Large intestine (tissue), 3 donors: Measurements from ENCODE around the gene SLC39A6. TPM values are rescaled to one million over a fixed set of nuclear protein-coding genes. Genes with fewer than 3 reads are reported as not detected.
"Not testable (repeated sequence)": the region's sequence is repeated elsewhere in the genome, so short reads cannot be mapped to it uniquely, and the experiment has no call there.

Experiments
- DNase-seq, 2 donors: peaks; one replicate each; pipeline versions ENCODE4 v3.0.0 to v3.0.0-alpha.2; 2013
- H3K27ac ChIP-seq: one replicate; pipeline ENCODE4 v1.5.1; 2013; ENCODE audit warnings: low read length
- H3K27me3 ChIP-seq: 2 replicates; pipeline ENCODE4 v1.6.1; 2013; ENCODE audit warnings: low read length; ENCODE audit not compliant: control insufficient read depth, insufficient read depth
- H3K36me3 ChIP-seq: 2 replicates; pipeline ENCODE4 v1.6.1; 2013; ENCODE audit warnings: low read length; ENCODE audit not compliant: control insufficient read depth, insufficient read depth
- H3K4me1 ChIP-seq: one replicate; pipeline ENCODE4 v1.6.1; 2013; ENCODE audit warnings: low read length; ENCODE audit not compliant: control insufficient read depth, insufficient read depth
- H3K4me3 ChIP-seq: one replicate; pipeline ENCODE4 v1.5.1; 2013; ENCODE audit warnings: low read length
- H3K9me3 ChIP-seq: one replicate; pipeline ENCODE4 v1.6.1; 2013; ENCODE audit warnings: mild to moderate bottlenecking, low read depth, low read length, moderate library complexity; ENCODE audit not compliant: control insufficient read depth
- WGBS: methylation state at CpG from one replicate; pipeline ENCODE4 v1.1.5; 2013; ENCODE audit warnings: low lambda C conversion rate; ENCODE audit not compliant: insufficient coverage; 5-methylcytosine and 5-hydroxymethylcytosine counted together
- polyA plus RNA-seq: library from polyadenylated mRNA; unstranded; fragments of 120-200 nt; gene quantifications from one replicate; pipeline ENCODE4 v1.2.1, GENCODE V29; 2013

Gene SLC39A6
- polyA plus RNA-seq, 1 donor, result 19.9 TPM

DNA sequence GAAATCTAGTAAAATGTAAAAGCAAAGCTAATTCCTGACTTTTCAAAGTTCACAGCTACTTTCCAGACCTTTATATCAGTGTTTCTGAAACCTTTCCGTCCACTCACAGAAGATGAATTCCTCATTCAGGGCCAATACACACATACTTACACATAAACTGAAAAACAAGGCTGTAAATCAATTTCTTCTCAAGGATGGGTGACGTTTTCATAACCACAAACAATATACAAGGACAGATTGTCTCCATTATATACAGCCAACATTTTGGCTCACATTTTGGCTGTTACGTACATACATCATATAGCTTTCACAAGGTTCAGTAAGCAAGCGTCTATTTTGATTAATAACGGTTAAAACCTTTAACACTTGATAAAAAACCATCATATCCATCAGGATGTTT, 63.1 kb downstream of the SLC39A6 start:
- no CpG with 5 or more reads among the region's 5 CpGs for WGBS
- no peak overlapping the region for H3K27ac ChIP-seq

DNA sequence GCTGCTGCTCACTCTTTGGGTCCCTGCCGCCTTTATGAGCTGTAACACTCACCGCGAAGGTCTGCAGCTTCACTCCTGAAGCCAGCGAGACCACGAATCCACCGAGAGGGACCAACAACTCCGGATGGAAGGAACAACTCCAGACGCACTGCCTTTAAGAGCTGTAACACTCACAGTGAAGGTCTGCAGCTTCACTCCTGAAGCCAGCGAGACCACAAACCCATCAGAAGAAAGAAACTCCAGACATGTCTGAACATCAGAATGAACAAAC, 64.4 kb downstream of the SLC39A6 start:
- H3K27me3 ChIP-seq, H3K4me3 ChIP-seq, H3K9me3 ChIP-seq, DNase-seq, H3K36me3 ChIP-seq, H3K27ac ChIP-seq, H3K4me1 ChIP-seq: not testable (repeated sequence)
- WGBS, result no CpG with 5 or more reads among the region's 9 CpGs

More for the DNA sequence above, 63.1 kb downstream of the SLC39A6 start:
- Histone ChIP-seq H3K4me3 (peak overlapping the region; percentile 94), H3K4me1 (no peaks in the 10 kb centered on the region), H3K9me3 (peaks cover 4% of the 10 kb centered on the region), H3K36me3 (peaks cover 7% of the 10 kb centered on the region), H3K27me3 (no peaks in the 10 kb centered on the region)
- DNase-seq, result peak in 1 of 2 donors; percentile 25

DNA sequence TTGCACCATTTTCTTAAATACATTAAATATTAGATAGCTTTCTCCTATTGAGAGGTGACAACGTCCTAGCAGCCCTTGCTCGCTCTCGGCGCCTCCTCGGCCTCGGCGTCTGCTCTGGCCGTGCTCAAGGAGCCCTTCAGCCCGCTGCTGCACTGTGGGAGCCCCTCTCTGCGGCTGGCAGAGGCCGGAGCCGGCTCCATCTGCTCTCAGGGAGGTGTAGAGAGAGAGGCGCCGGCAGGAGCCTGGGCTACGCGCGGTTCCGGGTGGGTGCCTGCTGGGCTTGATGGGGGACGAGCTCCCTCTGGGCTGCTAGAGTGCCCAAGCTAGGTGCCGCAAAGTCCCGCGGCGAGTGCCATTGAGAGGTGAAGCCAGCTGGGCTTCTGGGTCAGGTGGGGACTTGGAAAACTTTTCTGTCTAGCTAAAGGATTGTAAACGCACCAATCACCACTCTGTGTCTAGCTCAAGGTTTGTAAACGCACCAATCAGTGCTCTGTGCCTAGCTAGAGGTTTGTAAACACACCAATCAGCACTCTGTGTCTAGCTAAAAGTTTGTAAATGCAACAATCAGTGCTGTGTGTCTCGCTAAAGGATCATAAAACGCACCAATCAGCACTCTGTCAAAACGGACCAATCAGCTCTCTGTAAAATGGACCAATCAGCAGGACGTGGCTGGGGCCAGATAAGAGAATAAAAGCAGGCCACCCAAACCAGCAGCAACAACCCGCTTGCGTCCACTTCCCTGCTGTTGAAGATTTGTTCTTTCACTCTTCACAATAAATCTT, 64.9 kb downstream of the SLC39A6 start:
- no peak for DNase-seq
- H3K9me3 ChIP-seq, result peaks cover 4% of the 10 kb centered on the region
- no peaks in the 10 kb centered on the region for H3K27me3 ChIP-seq
- H3K4me3 ChIP-seq, result no peak overlapping the region
- H3K4me1 ChIP-seq, result no peaks in the 10 kb centered on the region
- peaks cover 7% of the 10 kb centered on the region for H3K36me3 ChIP-seq
- H3K27ac ChIP-seq, result no peak overlapping the region
- 80% methylated on average over 1 of the region's 31 CpGs for WGBS

DNA sequence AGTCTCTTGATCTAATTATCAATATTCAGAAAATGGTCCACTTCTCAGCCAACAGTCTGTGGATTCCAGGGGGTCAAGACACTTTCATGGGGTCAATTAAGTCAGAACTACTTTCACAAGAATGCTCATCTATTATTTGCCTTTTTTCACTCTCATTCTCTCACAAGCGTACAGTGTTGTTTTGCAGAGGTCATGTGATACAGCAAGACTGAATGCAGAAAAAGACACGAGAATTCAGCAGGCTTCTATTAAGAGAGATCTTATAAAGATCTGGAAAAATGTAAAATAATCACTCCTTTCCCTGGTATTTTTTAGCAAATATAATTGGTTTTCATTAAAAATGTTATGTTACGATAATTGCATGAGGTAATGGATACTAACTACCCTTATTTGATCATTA, 70.5 kb downstream of the SLC39A6 start:
- DNase-seq, result no peak
- Histone ChIP-seq H3K27ac (no peak overlapping the region), H3K4me1 (no peaks in the 10 kb centered on the region), H3K9me3 (no peaks in the 10 kb centered on the region), H3K4me3 (no peak overlapping the region), H3K36me3 (peaks cover 2% of the 10 kb centered on the region), H3K27me3 (no peaks in the 10 kb centered on the region)
- WGBS, result 92% methylated on average over 2 of the region's 3 CpGs

Other genes starting within 250 kb of the SLC39A6 start
- gene RPRD1A, start 61.8 kb downstream of the SLC39A6 start, polyA plus RNA-seq, result 52.2 TPM
- gene ELP2, start 559 bp upstream of the SLC39A6 start, polyA plus RNA-seq, result 92.4 TPM
- 3.8 TPM for gene MOCOS, start 58.2 kb upstream of the SLC39A6 start, polyA plus RNA-seq
- 10.5 TPM for gene FHOD3, start 168.4 kb upstream of the SLC39A6 start, polyA plus RNA-seq